K562 (cell line): ENCODE results near the gene CPT1C. TPM values are rescaled to one million over a fixed set of nuclear protein-coding genes. Genes with fewer than 3 reads are reported as not detected.

Source experiments
- ILF3 ChIP-seq: fragments of 450-650 bp; IDR thresholded peaks from 2 replicates; pipeline ENCODE4 v1.6.1; 2018; ENCODE audit warnings: antibody characterized with exemption, mild to moderate bottlenecking, moderate library complexity, borderline replicate concordance
- OTX1 ChIP-seq: fragments of 450-650 bp; formaldehyde crosslinking; IDR thresholded peaks from 2 replicates; pipeline ENCODE4 v1.4.0; 2022; ENCODE audit warnings: mild to moderate bottlenecking
- POLR2G ChIP-seq: fragments of 200-400 bp; formaldehyde crosslinking; IDR thresholded peaks from 2 replicates; pipeline ENCODE4 v1.6.1; 2017; ENCODE audit warnings: low read depth, mild to moderate bottlenecking, antibody characterized with exemption, low read length, moderate library complexity
- TAF9B ChIP-seq: fragments of 450-650 bp; IDR thresholded peaks from 2 replicates; pipeline ENCODE4 v1.6.1; 2018; ENCODE audit warnings: mild to moderate bottlenecking; ENCODE audit not compliant: partially characterized antibody
- ZBTB26 ChIP-seq: fragments of 450-650 bp; formaldehyde crosslinking; IDR thresholded peaks from 2 replicates; pipeline ENCODE4 v1.4.0; 2022; ENCODE audit warnings: missing genetic modification characterization
- ZNF699 ChIP-seq: fragments of 250-450 bp; sonication (Bioruptor Pico); IDR thresholded peaks from 2 replicates; pipeline ENCODE4 v1.8.0; 2021; ENCODE audit warnings: mild to moderate bottlenecking, moderate library complexity; ENCODE audit not compliant: insufficient replicate concordance
- ZSCAN29 ChIP-seq: fragments of 450-650 bp; IDR thresholded peaks from 2 replicates; pipeline ENCODE4 v1.6.1; 2017
- polyA plus RNA-seq, 8 experiments: library from polyadenylated mRNA; depleted of rRNA in 4 of 8; stranded (reverse) in 5 of 8; unstranded in 3 of 8; fragments of >200 nt; fragmentation: Nextera tagmentation in 2 of 8; fragmentation: Illumina TruSeq in 1 of 8; extraction: Ambion mirVana in 2 of 8; extraction: Trizol in 1 of 8; gene quantifications; 2 replicates each; pipeline versions ENCODE4 v1.2.1 to v1.2.3, GENCODE V29; 2011 to 2014; ENCODE audit warnings: inconsistent platforms in 1 of 8, missing spikeins in 1 of 8
- total RNA-seq, 7 experiments: library from RNA; depleted of rRNA in 6 of 7; stranded (reverse); fragments of >200 nt in 6 of 7; fragmentation: Illumina TruSeq in 2 of 7; extraction: Trizol in 2 of 7; gene quantifications; 2 replicates each; pipeline versions ENCODE4 v1.2.1 to v1.2.3, GENCODE V29; 2011 to 2021; ENCODE audit warnings: low replicate concordance in 1 of 7
- TF ChIP-seq, protein P1 (sequence below), 3 experiments: fragments of 200-800 bp in 1 of 3; fragments of 250-450 bp in 1 of 3; fragments of 450-650 bp in 1 of 3; sonication (Bioruptor Pico) in 1 of 3; sonication (Bioruptor generic) in 1 of 3; formaldehyde crosslinking in 1 of 3; IDR thresholded peaks; 2 replicates each; pipeline versions ENCODE4 v1.6.1 to v1.8.0; 2016 to 2022; ENCODE audit warnings: mild to moderate bottlenecking in 2 of 3, missing genetic modification characterization in 2 of 3, missing compliant biosample characterization in 1 of 3, moderate library complexity in 1 of 3
- TF ChIP-seq, protein P2 (sequence below): fragments of 450-650 bp; IDR thresholded peaks from 2 replicates; pipeline ENCODE4 v1.6.1; 2017; ENCODE audit warnings: mild to moderate bottlenecking, moderate library complexity
- TF ChIP-seq, protein P3 (sequence below): fragments of 450-650 bp; IDR thresholded peaks from 2 replicates; pipeline ENCODE4 v1.6.1; 2018; ENCODE audit not compliant: partially characterized antibody
- TF ChIP-seq, protein P4 (sequence below): IDR thresholded peaks from 3 replicates; pipeline ENCODE4 v1.6.1; 2011; ENCODE audit warnings: borderline replicate concordance, mild to moderate bottlenecking; ENCODE audit not compliant: insufficient read length, insufficient read depth
- TF ChIP-seq, protein P5 (sequence below), 2 experiments: fragments of 450-650 bp in 1 of 2; sonication (generic) in 1 of 2; formaldehyde crosslinking in 1 of 2; IDR thresholded peaks in 1 of 2; conservative IDR thresholded peaks in 1 of 2; 2 replicates each; pipeline versions ENCODE4 v1.6.1 to v1.8.1; 2016 to 2023; ENCODE audit warnings: mild to moderate bottlenecking in 2 of 2, moderate library complexity in 2 of 2, inconsistent platforms in 1 of 2, missing genetic modification reagents in 1 of 2

The CPT1C gene
- total and polyA plus RNA-seq, 9 of the 15 experiments (the other 6 are each of a cell fraction or from before 2014, with no cell fraction given), result 1.9 to 12.3 (median 3.0) TPM

DNA sequence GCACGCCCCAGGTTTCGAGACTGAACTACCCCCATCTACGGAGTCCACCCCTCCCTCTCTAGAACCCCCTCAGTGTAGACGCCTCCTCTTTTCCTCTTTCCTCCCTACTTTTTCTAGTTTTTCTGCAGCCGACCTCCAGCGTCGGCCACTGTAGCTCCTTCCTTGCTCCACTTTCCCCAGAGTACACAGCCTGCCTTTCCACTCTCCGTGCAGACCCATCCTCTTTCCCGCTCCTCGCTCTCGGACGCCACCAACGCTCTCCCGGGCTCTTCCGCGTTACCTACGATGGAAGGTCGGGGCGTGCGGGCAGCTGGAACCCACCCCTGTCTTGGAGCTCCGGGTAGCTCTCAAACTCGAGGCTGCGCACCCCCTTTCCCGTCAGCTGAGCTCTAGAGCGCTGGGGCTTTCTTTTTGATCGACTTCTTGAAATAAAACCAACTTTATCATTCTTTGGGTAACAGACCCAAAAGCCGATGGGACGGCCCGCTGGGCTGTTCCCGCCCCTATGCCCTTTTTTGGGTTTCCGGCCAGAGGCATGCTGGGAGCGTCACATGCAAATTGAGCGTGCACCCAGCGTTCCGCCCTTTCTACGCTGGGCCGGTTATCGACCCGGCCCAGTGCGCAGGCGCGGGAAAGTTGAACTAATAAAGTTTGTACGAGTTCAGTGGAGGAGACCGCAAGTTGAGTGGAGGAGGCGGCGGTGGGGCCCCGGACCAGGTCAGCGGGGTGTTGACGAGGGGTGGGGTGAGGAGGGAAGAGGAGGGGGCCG lies 25.4 kb upstream of the CPT1C start, which contains the start of the genes BCL2L12 and IRF3 (continued):
- TF ChIP-seq ZBTB26 (CRISPR knock-in tag) (peak; percentile 72; the same call in 1 of the 2 replicates), POLR2G (peak; percentile 88), OTX1 (peak; percentile 29; the same call in 1 of the 2 replicates), ILF3 (no peak), TAF9B (peak; percentile 12), ZSCAN29 (peak; percentile 95), ZNF699 (no peak)
- TF ChIP-seq, protein P1, sequence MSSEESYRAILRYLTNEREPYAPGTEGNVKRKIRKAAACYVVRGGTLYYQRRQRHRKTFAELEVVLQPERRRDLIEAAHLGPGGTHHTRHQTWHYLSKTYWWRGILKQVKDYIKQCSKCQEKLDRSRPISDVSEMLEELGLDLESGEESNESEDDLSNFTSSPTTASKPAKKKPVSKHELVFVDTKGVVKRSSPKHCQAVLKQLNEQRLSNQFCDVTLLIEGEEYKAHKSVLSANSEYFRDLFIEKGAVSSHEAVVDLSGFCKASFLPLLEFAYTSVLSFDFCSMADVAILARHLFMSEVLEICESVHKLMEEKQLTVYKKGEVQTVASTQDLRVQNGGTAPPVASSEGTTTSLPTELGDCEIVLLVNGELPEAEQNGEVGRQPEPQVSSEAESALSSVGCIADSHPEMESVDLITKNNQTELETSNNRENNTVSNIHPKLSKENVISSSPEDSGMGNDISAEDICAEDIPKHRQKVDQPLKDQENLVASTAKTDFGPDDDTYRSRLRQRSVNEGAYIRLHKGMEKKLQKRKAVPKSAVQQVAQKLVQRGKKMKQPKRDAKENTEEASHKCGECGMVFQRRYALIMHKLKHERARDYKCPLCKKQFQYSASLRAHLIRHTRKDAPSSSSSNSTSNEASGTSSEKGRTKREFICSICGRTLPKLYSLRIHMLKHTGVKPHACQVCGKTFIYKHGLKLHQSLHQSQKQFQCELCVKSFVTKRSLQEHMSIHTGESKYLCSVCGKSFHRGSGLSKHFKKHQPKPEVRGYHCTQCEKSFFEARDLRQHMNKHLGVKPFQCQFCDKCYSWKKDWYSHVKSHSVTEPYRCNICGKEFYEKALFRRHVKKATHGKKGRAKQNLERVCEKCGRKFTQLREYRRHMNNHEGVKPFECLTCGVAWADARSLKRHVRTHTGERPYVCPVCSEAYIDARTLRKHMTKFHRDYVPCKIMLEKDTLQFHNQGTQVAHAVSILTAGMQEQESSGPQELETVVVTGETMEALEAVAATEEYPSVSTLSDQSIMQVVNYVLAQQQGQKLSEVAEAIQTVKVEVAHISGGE (CRISPR knock-in tag; IDR thresholded peaks at IDR 0.05), result 0 out of 6 replicates have a peak, but pooled peaks of 1 of the 3 experiments have one; percentile 14
- TF ChIP-seq, protein P2, sequence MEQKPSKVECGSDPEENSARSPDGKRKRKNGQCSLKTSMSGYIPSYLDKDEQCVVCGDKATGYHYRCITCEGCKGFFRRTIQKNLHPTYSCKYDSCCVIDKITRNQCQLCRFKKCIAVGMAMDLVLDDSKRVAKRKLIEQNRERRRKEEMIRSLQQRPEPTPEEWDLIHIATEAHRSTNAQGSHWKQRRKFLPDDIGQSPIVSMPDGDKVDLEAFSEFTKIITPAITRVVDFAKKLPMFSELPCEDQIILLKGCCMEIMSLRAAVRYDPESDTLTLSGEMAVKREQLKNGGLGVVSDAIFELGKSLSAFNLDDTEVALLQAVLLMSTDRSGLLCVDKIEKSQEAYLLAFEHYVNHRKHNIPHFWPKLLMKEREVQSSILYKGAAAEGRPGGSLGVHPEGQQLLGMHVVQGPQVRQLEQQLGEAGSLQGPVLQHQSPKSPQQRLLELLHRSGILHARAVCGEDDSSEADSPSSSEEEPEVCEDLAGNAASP, result no peak
- TF ChIP-seq, protein P3, sequence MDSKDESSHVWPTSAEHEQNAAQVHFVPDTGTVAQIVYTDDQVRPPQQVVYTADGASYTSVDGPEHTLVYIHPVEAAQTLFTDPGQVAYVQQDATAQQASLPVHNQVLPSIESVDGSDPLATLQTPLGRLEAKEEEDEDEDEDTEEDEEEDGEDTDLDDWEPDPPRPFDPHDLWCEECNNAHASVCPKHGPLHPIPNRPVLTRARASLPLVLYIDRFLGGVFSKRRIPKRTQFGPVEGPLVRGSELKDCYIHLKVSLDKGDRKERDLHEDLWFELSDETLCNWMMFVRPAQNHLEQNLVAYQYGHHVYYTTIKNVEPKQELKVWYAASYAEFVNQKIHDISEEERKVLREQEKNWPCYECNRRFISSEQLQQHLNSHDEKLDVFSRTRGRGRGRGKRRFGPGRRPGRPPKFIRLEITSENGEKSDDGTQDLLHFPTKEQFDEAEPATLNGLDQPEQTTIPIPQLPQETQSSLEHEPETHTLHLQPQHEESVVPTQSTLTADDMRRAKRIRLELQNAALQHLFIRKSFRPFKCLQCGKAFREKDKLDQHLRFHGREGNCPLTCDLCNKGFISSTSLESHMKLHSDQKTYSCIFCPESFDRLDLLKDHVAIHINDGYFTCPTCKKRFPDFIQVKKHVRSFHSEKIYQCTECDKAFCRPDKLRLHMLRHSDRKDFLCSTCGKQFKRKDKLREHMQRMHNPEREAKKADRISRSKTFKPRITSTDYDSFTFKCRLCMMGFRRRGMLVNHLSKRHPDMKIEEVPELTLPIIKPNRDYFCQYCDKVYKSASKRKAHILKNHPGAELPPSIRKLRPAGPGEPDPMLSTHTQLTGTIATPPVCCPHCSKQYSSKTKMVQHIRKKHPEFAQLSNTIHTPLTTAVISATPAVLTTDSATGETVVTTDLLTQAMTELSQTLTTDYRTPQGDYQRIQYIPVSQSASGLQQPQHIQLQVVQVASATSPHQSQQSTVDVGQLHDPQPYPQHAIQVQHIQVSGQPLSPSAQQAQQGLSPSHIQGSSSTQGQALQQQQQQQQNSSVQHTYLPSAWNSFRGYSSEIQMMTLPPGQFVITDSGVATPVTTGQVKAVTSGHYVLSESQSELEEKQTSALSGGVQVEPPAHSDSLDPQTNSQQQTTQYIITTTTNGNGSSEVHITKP, result peak; percentile 97
- TF ChIP-seq, protein P4, sequence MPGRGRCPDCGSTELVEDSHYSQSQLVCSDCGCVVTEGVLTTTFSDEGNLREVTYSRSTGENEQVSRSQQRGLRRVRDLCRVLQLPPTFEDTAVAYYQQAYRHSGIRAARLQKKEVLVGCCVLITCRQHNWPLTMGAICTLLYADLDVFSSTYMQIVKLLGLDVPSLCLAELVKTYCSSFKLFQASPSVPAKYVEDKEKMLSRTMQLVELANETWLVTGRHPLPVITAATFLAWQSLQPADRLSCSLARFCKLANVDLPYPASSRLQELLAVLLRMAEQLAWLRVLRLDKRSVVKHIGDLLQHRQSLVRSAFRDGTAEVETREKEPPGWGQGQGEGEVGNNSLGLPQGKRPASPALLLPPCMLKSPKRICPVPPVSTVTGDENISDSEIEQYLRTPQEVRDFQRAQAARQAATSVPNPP, result no peak
- TF ChIP-seq, protein P5, sequence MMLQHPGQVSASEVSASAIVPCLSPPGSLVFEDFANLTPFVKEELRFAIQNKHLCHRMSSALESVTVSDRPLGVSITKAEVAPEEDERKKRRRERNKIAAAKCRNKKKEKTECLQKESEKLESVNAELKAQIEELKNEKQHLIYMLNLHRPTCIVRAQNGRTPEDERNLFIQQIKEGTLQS (IDR thresholded peaks at IDR 0.05), result no peak
- TF ChIP-seq, protein P5 (CRISPR knock-in tag; conservative IDR thresholded peaks at IDR 0.05), result peak; percentile 61; the same call in 1 of the 2 replicates
